ENCODE results near the gene RNASEH2A.

DNA sequence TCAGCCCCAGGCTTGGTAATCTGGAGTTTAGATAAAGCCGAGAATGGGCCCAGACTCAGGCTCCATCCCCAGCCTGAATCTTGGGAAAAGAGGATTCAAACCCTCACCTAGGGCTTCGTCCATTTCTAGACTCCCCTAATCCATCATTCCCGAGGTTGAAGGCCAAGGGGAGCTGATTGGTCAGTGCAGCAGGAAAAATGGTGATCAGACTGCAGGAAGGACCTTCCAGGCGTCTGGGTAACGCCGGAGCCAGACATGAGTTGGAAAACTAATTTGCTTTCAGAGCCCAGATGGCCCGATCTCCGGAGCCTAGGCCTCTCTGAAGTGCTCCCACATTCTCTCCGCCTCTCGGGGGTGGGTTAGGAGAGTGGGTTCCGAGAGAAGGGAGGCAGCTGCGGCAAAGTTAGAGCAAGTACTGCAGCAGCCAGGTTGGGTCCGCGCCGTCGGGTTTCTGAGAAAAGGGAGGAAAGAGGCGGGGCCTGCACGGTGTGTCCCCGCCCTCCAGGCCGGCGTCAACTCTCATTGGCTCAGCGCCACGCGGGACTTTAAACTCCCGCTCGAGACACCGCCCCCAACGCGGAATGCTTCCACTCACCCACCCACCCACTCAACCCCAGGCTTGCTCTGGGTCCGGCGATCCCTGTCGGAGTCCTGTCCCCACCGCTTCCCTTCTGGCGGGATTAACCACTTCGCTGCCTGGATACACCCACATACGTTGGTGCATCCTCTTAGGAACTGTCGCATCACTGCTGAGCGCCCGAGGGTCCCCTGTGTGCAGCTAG is 28.8 kb downstream of the RNASEH2A start:
- TF ChIP-seq, protein P1, sequence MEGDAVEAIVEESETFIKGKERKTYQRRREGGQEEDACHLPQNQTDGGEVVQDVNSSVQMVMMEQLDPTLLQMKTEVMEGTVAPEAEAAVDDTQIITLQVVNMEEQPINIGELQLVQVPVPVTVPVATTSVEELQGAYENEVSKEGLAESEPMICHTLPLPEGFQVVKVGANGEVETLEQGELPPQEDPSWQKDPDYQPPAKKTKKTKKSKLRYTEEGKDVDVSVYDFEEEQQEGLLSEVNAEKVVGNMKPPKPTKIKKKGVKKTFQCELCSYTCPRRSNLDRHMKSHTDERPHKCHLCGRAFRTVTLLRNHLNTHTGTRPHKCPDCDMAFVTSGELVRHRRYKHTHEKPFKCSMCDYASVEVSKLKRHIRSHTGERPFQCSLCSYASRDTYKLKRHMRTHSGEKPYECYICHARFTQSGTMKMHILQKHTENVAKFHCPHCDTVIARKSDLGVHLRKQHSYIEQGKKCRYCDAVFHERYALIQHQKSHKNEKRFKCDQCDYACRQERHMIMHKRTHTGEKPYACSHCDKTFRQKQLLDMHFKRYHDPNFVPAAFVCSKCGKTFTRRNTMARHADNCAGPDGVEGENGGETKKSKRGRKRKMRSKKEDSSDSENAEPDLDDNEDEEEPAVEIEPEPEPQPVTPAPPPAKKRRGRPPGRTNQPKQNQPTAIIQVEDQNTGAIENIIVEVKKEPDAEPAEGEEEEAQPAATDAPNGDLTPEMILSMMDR (IDR thresholded peaks at IDR 0.05): no peak
- no peak for TF ChIP-seq POLR2AphosphoS5 (IDR thresholded peaks at IDR 0.05)

All from upper lobe of left lung (tissue), 4 donors.